GM12891 (cell line): Measurements from ENCODE around the gene NAALADL2.

Experiments
- POLR2A ChIP-seq: IDR thresholded peaks from 2 replicates; pipeline ENCODE4 v1.6.1; 2011; ENCODE audit warnings: low read depth, low read length, control low read depth
- POLR2AphosphoS5 ChIP-seq: IDR thresholded peaks from 2 replicates; pipeline ENCODE4 v1.6.1; 2011; ENCODE audit warnings: low read depth, low read length, control low read depth

DNA sequence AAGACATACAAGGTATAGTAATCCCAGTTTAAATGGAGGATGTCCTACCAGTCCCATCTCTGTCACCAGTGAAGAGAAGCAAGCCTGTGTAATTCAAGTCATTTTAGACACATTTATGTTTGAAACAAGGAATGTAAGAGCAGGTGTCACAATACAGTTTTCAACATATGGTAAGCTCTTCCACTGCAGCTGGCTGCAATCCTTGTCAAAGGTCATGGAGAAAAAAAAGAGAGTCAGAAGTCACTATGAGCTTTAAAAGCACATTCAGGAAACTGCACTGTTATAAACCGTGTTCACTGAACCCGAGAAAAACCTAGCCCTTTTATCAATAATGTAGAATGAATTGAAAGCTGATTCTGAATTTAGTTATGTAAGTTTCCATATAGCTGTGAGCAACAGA, 206.4 kb downstream of the NAALADL2 start:
- no peak for TF ChIP-seq POLR2A
- TF ChIP-seq POLR2AphosphoS5, result no peak
